HG03378 (cell line): ENCODE measurements around the gene PPP3R1.
"Not testable (repeated sequence)": the region's sequence is repeated elsewhere in the genome, so short reads cannot be mapped to it uniquely, and the experiment has no call there.

Experiments
- ATAC-seq: cut with Tn5 transposase; IDR thresholded peaks from one replicate; pipeline ENCODE4 v1.9.1; 2021; ENCODE audit warnings: mild to moderate bottlenecking, moderate library complexity; ENCODE audit not compliant: unreplicated experiment

PPP3R1 gene

GRCh38 chr2:68190991-68191731, 61.2 kb downstream of the PPP3R1 start:
- no peak for ATAC-seq

DNA sequence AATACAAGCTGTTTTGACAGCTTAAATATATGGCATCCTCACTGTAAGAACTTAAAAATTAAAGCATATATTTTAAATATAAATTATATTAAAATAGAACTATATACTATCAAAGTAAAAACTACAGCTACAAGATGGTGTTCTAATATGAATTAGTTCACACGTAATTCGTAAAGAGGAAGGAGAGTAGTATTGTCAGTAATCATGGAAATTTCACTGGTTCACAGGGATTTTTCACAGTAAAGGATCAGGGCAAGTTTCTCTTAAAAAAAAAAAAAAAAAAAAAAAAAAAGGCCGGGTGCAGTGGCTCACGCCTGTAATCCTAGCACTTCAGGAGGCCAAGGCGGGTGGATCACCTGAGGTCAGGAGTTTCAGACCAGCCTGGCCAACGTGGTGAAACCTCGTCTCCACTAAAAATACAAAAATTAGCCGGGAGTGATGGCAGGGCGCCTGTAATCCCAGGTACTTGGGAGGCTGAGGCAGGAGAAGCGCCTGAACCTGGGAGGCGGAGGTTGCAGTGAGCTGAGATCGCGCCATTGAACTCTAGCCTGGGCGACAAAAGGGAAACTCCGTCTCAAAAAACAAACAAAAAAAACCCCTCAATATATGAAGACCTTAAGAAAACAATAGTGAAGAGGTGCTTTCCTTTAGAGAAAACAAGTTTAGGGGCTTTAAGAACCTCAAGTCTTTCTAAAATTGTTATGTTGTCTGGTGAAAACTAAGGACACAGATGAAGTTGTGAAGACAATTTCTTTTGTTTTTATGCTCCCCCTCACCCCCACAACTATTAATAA, 62.1 kb downstream of the PPP3R1 start:
- ATAC-seq = no peak

DNA sequence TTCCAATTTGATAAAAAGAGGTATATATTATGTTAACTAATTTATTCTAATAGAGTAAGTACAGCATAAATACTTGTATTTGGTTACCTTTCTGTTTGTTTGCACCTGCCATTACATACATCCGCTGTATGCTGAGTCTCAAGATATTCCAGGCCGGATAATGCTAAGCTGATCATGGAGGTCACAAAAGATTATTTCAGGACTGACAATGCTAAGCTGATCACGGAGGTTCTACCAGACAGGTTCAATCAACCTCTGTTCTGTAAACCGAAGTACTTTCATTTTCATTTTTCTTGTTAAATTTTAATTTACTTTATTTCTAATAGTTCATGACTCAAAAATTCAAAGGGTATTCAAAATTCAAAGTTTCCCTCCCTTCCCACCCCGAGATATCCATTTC, 63.5 kb downstream of the PPP3R1 start:
- ATAC-seq = no peak

- no peak for ATAC-seq
These were observed 65.0 kb downstream of the PPP3R1 start for GRCh38 chr2:68187329-68187728.

DNA sequence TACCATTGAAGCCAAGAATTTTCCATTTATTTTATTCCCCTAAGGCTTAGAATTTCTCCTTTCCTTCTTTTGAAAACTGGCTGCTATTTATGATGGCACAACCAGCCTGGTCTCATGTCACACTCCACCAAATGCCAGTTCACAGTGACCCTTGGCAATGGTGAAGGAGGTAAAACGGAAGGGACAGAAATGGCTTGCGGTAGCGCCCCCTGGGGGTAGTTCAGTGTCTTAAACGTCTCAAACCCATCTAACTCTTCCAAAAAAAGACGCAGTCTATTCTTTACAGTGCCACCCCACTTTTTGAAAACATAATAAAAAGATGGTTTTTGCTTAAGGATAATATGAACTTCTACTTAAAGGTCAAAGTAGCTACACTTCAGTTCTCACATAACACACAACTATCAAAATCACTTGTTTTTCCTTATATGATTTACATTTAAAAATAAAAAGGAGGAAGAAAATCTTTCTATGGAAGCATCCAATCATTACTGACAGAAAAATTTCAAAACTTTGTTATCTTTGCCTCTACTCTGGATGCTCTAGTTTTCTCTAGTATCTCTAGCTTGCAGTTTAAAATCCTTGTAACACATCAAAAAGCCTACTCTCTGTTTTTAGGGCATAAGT, 66.7 kb downstream of the PPP3R1 start:
- no peak for ATAC-seq

DNA sequence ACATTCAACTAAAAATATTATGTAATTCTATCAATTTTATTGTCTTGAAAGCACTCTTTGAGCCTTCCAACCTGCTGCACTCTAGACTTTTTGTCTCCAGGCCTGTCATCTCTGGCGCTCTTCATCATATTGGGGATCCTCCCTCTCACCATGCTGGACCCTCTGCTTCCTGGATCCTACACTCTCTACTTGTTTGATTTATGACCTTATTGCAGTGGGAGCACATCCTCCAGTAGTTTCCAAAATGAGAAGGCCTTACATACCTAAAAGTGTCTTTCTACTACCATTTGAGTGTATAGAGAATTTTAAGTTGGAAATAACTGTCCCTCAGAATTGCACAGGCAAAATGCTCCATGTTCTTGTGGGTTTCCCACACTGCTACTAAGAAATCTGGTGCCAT, 69.4 kb downstream of the PPP3R1 start:
- no peak for ATAC-seq

- no peak for ATAC-seq
These were observed 73.2 kb downstream of the PPP3R1 start for GRCh38 chr2:68178954-68179627.

- no peak for ATAC-seq
These were observed 73.9 kb downstream of the PPP3R1 start for GRCh38 chr2:68178432-68178831.

- ATAC-seq = no peak
These were observed 74.8 kb downstream of the PPP3R1 start for GRCh38 chr2:68177541-68177940.

DNA sequence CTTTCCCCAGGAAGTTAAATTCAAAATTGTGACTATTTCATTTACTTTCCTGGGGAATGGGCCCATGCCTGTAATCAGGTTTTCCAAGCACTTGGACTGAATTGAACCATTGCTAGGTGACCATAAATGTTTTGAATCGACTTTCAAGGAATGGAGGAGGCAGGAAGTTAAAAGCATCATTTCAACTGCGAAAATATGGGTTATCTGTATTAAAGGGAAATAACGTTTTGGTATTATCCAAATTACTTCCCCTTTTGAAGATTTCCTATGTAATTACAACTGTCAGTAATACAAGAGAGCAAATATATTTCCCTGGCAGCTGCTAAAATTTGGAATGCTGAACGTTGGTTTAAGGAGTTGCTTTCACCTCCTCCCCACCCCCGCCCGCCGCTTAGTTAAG, 75.7 kb downstream of the PPP3R1 start:
- ATAC-seq = no peak

GRCh38 chr2:68175210-68175609, 77.1 kb downstream of the PPP3R1 start:
- not testable (repeated sequence) for ATAC-seq

DNA sequence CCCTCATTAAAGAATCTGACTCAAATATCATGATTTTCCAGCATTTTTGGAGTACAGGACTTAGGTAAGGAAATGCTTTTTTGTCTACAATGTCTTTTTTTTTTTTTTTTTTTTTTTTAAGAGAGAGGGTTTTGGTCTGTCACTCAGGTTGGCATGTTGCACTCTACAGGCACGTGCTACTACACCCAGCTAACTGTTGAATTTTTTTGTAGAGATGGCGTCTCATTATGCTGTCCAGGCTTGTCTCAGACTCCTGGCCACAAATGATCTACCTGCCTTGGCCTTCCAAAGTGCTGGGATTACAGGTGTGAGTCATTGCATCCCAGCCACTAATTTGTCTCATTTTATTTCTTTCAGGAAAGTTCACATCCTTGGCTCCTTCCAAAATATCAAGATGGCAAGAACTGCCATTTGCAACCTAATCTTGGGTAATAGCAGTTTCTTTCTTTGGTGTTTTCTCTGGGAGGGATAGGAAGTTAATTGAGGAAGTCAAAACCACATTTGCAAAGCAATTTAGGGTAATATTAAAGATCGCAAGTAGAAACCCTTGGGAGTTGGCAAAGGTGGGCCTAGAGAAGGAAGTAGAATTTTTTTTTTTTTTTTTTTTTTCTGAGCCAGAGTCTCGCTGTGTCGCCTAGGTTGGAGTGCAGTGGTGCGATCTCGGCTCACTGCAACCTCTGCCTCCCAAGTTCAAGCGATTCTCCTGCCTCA, 79.2 kb downstream of the PPP3R1 start:
- no peak for ATAC-seq

DNA sequence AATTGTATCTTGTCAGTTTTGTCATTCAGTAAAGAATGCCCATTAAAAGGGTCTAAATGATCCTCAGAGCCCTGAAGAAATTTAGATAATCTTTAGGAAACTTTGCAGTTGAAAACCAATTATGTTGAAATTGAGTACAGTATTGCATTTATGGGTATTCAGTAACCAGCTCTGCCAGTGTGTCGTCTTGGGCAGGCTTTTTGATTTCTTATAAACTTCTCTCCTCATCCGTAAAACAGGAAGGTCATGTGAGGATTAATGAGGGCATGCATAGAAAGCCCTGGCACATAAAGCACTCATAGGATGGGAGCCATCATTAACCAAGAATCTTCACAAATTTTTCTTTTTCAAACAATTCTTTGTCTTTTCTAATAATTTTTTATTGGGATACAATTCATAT, 79.8 kb downstream of the PPP3R1 start:
- ATAC-seq = no peak

DNA sequence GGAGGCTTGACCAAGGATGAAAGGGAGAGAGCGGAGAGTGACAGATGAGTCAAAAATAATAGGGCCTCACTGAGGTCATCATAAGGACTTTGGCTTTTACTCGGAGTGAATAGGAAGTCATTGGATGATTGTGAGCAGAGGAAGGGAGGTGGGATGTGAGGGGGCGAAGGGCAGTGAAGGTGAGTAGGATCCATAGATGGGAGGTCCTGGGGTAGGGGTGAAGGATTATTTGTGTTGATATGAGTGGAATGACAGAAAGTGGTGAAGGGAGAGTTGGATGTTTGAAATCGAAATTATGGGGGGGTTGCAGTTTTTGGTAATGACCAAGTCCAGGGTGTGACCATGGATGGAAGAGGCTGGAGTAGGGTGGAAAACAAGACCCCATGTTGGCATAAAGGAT, 80.6 kb downstream of the PPP3R1 start:
- no peak for ATAC-seq

DNA sequence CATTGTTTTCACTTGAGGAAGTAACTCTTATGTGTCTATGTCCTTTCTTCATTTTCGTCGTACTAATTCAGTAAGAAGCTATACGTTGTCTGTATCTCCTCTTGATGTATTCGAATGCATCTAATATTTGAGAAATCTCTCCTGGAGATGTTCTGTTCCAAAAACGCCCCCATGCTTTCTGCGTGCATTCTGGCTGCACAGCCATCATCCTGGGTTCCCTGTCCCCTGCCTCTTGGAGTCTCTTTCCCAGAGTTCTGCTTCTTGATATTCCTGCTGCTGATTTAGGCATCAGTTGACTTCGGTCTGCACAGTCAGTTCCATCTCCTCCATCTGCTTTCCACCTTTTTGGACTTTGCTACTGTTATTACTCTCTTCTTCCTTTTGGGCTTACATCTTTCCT, 81.2 kb downstream of the PPP3R1 start:
- no peak for ATAC-seq

- ATAC-seq = no peak
These were observed 83.0 kb downstream of the PPP3R1 start for GRCh38 chr2:68169308-68169707.

DNA sequence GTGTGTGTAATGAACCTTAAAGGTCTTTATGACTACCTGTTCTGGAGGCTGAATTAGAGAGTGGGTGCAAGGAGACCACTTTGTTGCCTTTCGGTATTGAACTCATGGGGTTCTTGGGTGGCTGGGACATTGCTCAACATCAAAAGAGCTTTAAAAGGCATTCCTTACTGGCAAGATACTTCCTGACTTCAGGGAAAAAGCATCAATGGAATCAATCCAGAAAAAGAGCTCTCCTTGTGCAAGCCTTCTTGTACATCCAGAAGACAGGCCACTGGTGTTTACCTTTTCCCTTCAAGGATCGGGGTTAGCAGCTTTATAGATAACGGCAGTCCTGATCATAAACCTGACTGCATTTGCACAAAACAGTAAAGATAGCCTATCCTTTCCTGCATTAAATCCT, 85.1 kb downstream of the PPP3R1 start:
- ATAC-seq = no peak

DNA sequence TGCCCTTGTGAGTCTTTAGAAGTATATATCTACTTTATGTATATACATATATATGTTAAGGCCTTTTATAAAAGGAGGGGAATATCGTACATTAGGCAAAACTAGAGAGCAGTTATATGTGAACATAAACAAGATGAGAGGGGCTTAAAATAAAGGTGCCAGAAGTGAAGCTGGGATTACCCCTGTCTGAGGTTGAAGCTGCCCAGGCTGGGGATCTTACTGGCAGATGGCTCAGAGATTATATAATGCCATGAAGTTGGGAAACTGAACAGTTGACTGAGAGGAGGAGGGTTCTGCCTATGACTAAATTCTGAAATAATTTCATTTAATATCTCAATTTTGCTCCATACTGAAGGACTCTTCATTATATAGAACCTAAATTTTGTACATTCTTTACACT, 88.7 kb downstream of the PPP3R1 start:
- ATAC-seq = no peak

- ATAC-seq = no peak
These were observed 94.2 kb downstream of the PPP3R1 start for GRCh38 chr2:68158134-68158447.

DNA sequence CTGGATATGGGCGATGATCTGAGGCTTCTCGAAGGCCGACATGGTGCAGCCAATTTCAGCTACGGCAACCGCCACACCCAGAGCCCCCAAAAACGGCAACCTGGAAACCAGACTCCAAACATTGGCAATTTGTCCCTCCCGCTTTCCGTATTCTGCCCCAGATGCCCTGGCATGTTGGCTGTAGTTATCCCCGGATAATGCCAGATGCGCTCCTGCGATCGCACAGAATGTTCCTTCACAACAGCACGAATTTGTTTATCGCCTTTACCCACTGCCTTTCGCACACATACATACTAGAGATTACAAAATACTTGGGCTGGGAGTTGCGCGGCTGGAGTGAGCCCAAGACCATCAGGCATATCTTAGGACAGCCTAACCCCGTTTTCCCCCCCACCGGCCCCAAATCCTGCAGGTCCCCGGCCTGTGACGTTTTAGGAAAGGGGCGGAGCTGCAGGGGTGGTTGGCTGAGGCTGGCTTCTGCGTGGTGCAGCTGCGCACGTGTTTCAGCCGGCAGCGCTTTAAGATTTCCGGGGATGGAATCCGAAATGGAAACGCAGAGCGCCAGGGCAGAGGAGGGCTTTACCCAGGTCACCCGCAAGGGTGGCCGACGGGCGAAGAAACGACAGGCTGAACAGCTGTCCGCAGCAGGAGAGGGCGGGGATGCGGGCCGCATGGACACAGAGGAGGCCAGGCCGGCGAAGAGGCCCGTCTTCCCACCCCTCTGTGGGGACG, 94.8 kb downstream of the PPP3R1 start, which contains the start of gene PNO1:
PNO1 (plus strand) TSS at position 487 of the 732 bp plus-strand sequence; CDS start at position 534, 47 bp downstream.
- peak; percentile 82 for ATAC-seq
